HG03439 (cell line): ENCODE measurements around the gene ZDHHC11.

Source experiments
- ATAC-seq: cut with Tn5 transposase; IDR thresholded peaks from one replicate; pipeline ENCODE4 v1.9.1; 2021; ENCODE audit warnings: mild to moderate bottlenecking, moderate library complexity; ENCODE audit not compliant: unreplicated experiment

The ZDHHC11 gene, protein sequence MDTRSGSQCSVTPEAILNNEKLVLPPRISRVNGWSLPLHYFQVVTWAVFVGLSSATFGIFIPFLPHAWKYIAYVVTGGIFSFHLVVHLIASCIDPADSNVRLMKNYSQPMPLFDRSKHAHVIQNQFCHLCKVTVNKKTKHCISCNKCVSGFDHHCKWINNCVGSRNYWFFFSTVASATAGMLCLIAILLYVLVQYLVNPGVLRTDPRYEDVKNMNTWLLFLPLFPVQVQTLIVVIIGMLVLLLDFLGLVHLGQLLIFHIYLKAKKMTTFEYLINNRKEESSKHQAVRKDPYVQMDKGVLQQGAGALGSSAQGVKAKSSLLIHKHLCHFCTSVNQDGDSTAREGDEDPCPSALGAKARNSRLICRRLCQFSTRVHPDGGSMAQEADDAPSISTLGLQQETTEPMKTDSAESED

DNA sequence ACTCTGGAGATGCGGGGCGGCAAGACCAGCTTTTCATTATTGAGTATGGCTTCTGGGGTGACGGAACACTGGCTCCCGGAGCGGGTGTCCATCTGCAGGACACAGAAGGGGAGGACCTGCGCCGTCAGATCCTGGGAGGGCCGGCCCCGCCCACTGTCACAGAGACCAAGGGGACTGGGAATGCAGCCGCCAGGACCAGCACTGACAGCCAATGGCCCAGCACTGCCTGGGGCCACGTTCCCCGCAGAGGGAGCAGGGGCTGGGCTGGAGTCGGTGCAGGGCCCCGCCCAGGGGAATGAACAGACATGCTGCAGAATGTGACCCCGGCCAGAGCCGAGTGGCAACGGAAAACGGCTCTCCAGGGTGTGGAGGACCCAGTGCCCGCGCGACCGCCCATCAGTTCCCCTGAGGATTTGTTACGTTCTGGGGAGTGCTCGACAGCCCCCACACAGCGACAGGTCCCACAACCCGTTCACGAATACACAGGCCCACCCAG is at the start of gene ZDHHC11:
Gene ZDHHC11, minus strand, starts transcription at position 476 of the 496 bp plus-strand sequence. Its CDS starts 384 bp downstream, at position 92.
- ATAC-seq = no peak

DNA sequence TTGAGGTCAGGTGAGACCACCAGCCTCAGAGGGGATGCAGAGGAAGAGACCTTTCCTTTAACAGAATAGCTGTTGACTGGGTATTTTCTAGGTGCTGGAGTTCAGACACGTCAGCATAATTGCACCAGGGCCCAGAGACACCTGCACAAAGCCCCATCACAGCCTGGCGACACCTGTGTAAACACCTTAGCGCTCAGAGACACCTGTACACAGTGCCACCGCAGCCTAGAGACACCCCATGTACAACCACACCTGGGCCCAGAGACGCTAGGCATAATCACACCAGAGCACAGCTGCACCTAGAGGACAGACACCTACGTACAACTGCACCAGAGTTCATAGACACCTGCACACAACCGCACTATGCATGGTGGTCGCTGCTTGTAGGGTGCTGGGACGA is 42.9 kb upstream of the ZDHHC11 start:
- no peak for ATAC-seq

DNA sequence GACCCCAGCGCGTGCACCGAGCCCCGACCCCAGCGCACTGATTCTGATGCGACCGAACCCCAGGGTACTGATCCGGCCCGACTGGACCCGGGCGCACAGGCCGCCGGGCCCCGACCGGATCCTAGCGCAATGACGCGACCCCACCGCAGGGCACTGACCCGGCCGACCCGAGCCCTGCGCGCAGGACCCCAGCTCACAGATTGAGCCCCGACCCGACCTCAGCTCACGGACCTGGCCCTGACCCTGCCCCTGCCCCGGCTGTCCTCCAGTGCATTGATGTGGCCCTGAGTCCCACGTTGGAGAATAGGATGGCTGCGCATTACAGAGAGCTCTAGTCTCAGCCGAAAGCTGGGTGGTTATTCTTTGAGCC is 42.3 kb upstream of the ZDHHC11 start:
- peak; percentile 25 for ATAC-seq

DNA sequence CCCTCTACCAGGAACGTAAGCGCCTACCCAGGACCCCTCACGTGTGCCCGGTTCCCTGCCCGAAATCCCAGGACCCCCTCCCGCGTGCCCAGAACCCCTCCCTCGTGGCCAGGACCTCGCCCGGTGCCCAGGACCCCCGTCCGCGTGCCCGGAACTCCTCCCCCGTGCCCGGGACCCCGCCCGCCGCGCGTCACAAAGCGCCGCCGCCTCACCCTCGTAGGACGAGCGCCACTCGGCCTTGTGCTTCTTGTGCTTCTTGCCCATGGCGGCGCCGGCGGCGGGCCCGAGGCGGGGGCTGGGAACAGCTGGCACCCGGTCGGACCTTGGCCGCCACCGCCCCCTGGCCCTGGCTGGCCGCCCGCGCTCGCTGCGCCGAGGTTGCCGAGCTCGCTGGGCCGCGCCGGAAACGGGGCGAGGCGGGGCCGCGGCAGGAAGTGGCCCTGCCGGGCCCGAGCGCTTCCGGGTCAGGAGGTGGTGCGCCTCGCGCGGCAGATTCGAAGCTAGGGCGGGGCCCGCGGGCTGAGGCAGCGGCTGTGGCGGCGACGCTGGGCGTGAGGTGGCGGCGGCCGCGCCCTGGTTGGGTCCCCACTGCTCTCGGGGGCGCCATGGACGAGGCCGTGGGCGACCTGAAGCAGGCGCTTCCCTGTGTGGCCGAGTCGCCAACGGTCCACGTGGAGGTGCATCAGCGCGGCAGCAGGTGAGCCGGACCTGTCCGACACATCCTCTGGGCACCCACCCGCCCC is 41.8 kb upstream of the ZDHHC11 start, which contains the start of the genes BRD9 and TRIP13:
Gene BRD9, minus strand, starts transcription at position 408 of the 743 bp plus-strand sequence. Its CDS starts 144 bp downstream, at position 264.
Gene TRIP13, plus strand, starts transcription at position 491 of the 743 bp plus-strand sequence. Its CDS starts 115 bp downstream, at position 606.
- peak; percentile 92 for ATAC-seq

DNA sequence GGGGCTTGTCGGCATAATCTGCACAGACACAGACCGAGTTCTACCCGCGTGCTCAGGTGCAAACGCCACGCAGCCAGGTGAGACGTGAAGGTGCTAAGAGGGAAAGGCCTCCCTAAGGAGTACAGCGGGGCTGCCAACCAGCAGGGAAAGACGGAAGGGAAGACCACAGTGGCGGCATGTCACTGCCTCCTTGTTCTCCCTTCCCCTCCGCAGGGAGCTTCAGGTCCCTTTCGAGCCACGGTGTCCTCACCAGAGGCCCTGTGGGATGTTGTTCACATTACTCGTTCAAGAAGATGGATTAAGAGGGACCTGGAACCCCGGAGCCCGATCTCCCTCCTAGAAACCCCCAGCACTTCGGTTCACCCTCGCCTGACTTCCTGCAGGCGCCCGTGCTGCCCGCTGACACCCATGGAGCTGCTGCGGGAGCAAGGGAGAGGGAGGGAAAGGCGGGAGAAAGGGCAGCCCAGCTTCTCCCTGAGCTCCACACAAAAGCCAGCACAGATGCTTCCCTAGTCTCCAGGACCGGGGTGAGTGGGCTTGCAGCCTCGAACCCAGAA is 41.1 kb upstream of the ZDHHC11 start:
- no peak for ATAC-seq

DNA sequence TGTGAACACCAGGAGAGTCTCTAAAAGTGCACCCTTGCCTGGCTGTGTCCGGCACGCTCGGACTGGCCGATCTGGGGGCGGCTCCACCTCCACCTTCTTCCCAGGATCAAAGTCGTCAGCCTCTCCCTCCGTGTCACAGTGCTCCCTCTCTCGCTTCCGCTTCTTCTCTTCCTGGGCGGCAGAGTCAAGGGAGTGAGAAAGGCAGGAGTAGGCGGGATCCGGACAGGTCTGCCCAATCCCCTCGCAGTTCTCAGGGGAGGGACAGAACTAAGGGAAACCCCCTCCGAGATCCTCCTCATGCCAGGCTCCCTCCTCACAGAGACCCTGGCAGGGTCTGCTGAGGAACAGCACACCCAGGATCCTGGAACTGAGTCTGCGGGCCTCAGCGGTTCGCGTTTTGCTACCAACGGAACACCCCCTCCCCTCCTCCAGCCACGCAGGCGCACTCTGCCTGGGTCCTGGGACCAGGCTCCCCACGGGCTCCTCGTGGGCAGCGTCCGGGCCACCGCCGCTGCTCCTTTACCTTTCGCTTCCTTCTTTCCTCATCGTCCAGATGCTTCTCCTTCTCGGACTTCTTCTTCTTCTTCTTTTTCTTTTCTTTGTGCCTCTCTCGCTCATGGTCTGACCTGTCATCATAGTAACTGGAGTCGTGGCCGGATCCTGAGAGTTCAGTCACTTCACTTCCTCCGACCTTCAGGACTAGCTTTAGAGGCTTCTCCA is 40.5 kb upstream of the ZDHHC11 start:
- ATAC-seq = no peak

DNA sequence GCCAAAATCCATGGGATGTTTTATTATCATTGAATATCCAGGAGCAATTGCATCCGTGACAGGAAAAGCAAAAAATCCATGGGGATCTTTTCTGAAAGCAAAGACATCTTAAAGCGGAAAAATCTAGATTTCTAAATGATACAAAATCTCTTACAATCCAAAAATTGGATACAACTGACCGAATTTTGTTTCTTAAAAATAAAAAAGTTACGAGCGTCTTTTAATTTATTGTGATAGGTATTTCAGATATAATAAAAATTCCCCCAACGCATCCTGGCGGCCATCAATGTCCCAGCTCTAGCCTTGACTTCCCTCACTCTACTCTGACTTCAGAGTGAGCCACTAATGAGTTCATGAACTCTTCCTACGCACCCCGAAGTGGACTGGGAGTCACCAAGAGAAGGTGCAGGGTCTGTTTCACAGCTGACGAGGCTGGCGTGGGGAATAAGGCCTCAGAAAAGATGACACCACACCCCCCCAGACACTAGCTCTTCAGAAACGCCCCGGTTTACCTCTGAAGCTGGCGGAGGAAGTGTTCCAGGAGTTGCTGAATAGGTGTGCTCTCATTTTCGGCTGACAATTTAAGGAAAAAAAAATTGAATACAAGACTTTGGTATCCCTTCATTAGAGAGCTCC is 38.4 kb upstream of the ZDHHC11 start:
- ATAC-seq = no peak

DNA sequence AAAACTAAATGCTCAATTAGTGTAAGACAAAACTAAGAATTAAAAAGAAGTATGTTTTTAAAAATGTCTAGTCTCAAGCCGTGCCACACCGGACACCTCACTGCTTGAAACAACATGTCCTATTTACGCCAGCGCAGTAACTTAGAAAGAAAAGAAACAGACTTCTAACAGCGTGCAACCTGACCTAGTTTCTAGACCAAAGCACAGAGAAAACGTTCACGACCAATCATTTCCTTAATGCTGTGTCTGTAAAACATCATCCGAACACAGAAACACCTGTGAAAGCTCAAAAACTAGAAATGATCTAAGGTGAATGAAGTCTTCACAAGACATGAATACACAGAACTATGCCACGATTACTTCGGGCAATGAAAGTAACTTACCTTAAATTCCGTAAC is 37.9 kb upstream of the ZDHHC11 start:
- ATAC-seq = no peak

DNA sequence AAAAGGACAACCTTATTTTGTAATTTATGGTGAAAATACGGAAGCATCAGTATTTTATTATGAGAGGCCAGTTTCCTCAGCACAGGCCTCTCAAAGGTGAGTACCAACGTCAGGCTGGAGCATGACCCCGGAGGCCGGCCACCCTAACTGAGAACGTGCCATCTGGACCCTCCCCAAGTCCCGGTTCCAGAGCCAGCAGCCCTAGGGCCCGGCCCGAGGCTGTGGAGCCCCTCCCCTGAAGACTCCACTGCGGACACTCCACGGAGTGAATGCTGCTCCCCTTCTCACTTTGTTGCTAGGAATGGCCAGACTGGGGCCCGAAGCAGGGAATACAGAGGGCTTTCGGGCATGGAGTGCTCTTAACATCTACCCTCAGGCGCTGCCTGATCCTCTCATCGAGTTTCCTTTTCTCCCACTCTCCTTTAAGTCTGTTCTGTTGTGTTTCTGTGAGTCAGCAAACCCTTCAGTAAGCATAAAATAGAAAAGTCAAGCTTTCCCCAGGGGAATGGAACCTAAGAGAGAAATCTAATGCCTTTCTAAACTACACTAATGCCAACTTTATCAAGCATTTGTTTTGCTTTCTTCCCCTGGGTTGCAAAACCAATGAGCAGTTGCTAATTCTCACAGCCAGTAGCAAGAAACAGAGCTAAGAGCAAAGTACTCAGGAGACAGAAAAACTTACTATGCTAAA is 37.3 kb upstream of the ZDHHC11 start:
- no peak for ATAC-seq

DNA sequence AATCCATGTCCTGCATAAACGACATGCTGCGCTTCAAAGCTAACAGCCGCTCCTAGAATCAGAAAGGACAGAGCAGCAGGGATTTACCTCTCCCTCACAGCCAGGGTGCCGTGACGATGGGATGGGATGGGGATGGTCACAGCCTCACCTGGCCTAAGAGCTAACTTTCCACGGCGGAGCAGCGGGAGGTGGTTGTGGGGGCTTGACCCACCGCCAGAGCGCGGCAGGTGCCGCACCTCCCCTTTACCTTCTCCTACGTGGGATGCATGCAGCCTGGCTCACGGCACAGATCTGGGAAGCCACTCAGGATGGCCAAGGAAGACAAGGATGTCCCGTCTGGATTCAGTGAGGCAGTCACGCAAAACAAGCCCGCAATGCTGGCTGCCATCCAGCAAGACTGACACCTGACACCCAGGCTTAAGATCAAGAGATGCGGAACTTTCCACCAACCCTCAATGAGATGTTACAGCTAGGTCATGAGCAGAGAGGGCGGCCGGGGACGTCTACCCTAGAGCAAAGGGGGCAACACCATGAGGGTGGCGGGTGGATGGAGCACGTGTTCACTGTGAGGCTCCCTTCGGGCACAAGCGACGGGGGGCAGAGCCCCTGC is 36.0 kb upstream of the ZDHHC11 start:
- no peak for ATAC-seq

DNA sequence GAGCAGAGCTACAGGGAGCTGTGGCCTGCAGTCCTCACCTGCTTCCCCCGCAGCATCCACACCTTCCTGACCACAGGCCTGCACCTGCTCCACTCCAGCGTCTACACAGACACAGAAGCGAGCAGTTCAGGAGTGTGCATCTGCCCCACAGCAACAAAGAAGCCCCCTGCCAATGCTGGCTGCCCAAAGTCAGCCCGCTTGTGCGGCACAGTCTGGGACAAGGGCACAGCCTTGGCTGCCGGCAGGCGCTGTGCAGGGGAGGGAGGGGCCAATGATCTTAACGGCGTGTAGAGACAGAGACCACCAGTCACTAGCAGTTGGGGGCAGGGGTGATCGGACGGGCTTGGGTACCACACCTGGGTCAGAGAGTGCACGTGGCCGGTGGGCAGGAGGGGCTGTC is 35.2 kb upstream of the ZDHHC11 start:
- ATAC-seq = no peak

DNA sequence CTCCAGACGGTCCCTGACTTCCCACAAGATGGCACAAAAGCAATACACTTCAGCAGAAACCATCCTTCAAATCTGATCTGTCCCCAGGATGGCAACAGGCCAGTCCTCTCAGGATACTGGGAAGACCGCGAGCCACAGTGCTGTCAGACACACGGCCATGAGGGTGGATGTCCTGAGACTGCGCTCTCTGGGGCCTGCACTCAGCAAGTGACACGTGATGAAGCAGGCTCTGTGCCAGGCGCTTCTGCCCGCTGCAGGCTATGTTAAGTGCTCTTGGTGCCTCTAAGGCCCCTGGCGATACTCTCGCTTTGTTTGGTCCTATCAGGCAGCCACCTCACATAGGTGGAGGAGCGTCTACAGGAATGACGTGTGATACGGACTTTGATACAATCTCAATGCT is 34.7 kb upstream of the ZDHHC11 start:
- ATAC-seq = no peak

DNA sequence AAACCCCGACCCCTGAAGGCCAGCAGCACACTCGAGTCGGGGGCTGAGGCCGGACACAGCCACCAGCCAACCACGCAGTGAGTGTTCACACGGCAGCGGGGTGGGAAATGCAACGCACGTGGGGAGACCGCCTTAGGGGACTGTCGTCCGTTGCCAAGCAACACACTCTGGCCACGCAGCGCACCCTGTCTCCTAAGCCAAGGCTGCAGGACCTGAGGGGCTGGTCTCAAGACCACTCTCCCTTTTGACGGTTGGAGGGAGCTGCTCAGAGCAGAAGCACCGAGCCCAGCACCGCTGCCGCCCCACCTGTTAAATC is 34.3 kb upstream of the ZDHHC11 start:
- no peak for ATAC-seq

DNA sequence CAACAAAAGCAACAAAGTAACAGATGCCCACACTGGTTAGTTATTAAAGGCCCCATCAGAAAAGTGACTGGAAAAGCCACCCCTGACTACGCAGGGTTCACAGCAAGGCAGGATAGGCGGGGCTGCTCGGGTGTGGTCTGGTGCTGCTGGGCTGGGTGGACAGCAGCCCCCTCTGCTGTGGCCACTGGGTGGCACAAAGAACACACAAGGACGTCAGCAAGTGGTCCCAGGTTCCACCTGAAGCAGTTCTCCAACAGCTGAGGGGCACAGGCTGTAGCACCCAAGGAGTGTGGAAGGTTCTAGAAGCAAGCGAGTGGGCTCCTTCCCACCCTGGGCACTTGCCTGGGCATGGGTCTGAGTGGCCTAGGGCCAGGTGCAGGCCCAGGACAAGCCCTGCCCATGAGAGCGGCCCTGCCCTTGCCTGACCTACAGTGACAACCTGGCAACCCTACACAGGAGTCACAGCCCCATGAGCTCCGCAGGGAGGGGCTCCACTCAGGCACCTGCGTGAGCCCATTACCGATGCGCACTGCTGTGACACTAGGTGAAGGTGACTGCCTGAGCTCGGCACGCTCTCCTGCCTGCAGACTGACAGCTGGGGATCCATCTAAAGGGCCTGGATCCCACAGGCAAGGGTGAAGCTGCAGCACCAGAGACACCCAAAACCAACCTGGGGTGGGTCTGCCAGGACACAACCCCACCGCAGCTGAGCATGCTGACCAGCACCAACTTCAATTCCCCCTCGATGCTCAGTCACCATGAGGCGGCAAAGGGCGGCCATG is 33.8 kb upstream of the ZDHHC11 start:
- no peak for ATAC-seq

DNA sequence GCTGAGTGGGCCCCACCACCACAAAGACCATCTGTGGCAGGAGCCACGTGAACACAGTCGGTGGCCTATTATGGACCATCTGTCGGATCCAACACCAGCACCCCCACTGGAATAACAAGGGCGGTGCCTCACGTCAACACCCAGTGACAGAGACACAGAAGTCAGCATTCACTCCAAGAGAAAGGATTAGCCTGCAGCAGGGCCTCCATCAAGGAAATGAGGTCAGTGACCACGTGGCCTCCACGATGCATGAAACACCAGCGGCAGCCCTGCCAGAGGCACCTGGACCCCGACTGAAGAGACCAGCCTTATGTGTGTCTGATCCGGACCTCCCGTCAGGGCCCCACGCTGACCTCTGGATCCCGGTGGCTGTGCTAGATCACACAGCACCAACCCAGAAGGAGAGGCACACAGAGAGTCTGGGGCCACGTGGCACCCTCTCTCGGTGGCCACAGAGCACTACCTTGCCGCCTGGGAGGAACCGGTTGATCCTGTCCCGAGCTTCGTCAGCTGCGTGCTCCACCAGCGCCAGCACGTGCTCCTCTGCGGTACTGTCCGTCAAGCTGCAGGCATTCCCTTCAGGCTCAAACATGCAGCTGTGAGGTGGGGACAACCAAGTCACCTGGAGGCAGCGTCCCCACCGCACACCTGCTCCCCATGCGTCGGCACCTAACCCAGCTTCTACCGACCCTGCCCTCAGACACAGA is 32.8 kb upstream of the ZDHHC11 start:
- no peak for ATAC-seq

DNA sequence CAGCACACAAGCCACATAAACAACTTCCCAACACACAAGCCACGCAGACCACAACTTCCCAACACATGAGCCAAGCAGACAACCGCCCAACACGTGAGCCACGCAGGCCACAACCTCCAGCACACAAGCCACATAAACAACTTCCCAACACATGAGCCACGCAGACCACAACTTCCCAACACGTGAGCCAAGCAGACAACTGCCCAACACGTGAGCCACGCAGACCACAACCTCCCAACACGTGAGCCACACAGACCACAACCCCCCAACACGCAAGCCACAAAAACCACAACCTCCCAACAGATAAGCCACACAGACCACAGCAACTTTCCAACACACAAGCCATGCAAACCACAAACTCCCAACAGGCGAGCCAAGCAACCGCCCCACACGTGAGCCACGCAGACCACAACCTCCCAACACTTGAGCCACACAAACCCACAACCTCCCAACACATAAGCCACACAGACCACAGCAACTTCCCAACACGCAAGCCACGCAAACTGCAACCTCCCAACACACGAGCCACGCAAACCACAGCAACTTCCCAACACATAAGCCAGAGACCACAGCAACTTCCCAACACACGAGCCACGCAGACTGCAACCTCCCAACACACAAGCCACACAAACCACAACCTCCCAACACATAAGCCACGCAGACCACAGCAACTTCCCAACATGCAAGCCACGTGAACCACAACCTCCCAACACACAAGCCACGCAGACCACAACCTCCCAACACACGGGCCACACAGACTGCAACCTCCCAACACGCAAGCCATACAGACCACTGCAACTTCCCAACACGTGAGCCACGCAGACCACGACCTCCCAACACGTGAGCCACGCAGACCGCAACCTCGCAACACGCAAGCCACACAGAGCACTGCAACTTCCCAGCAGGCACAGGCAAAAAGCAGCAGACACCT is 31.7 kb upstream of the ZDHHC11 start:
- ATAC-seq = no peak

DNA sequence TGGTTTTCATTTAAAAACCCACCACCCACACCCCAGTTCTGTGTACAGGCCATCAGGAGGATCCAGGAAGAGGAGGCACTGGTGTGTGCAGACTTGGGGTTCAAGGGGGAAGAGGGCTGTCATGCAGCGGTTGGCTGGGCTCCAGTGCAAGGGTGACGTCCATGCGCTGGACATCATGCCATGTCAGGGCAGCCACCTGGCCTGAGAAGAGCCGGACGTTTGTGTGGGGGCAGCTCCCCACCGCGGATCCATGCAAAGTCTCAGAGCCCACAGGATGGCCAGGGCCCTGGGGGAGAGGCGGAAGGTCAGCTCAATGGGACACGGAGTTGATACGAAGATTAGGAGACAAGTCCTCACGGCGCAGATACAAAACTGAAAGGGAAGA is 30.8 kb upstream of the ZDHHC11 start:
- ATAC-seq = no peak
